IMR-90 (cell line): ENCODE measurements around the gene PRRX1. TPM values are rescaled to one million over a fixed set of nuclear protein-coding genes. Genes with fewer than 3 reads are reported as not detected.

Experiments used
- ATAC-seq: fragments of 200-7000 bp; cut with Tn5 transposase; 2 replicates; pipeline ENCODE4 v1.9.1; 2020; ENCODE audit warnings: low read depth, mild to moderate bottlenecking, moderate library complexity
- BruUV-seq: library from RNA; stranded (reverse); fragments of 400-500 nt; replicated peaks from 2 replicates; lab custom pipeline; 2021; lab: Mats Ljungman, UMichigan
- CTCF ChIA-PET: fragments of 300-600 bp; formaldehyde crosslinking; extraction: SDS; loops from one replicate; lab custom pipeline; 2021; ENCODE audit warnings: antibody characterized with exemption; lab: Yijun Ruan, JAX
- POLR2A ChIA-PET: fragments of 300-600 bp; sonication (Branson Sonifier 250); formaldehyde crosslinking; loops from one replicate; lab custom pipeline; 2022; ENCODE audit warnings: antibody characterized with exemption; ENCODE audit not compliant: unreplicated experiment; lab: Charles Lee
- DNase-seq: peaks from one replicate; pipeline ENCODE4 v3.0.0; 2013
- H2AFZ ChIP-seq: replicated peaks from 2 replicates; pipeline ENCODE3; 2013; ENCODE audit warnings: low read length, mild to moderate bottlenecking; ENCODE audit not compliant: poor library complexity
- H2AK5ac ChIP-seq: 2 replicates; pipeline ENCODE4 v1.6.1; 2013; ENCODE audit warnings: low read depth, low read length, inconsistent platforms
- H2AK9ac ChIP-seq: replicated peaks from 2 replicates; pipeline ENCODE3; 2013; ENCODE audit warnings: mild to moderate bottlenecking, low read depth, low read length, moderate library complexity; ENCODE audit not compliant: poor library complexity
- H2BK120ac ChIP-seq: 2 replicates; pipeline ENCODE4 v1.6.1; 2013; ENCODE audit warnings: low read depth, low read length, inconsistent platforms
- H2BK15ac ChIP-seq: 3 replicates; pipeline ENCODE4 v1.6.1; 2013; ENCODE audit warnings: low read depth, low read length, inconsistent platforms
- H2BK20ac ChIP-seq: 2 replicates; pipeline ENCODE4 v1.6.1; 2013; ENCODE audit warnings: low read depth, mild to moderate bottlenecking, inconsistent platforms, low read length, moderate library complexity
- H2BK5ac ChIP-seq: 2 replicates; pipeline ENCODE4 v1.6.1; 2013; ENCODE audit warnings: mild to moderate bottlenecking, low read depth, low read length, inconsistent platforms; ENCODE audit not compliant: poor library complexity, severe bottlenecking
- H3K14ac ChIP-seq: replicated peaks from 2 replicates; pipeline ENCODE4 v1.6.1; 2013; ENCODE audit warnings: low read depth, low read length, inconsistent platforms
- H3K18ac ChIP-seq: 2 replicates; pipeline ENCODE4 v1.6.1; 2013; ENCODE audit warnings: low read depth, low read length, control low read depth
- H3K23ac ChIP-seq: 2 replicates; pipeline ENCODE4 v1.6.1; 2013; ENCODE audit warnings: low read depth, low read length, inconsistent platforms
- H3K27ac ChIP-seq: 2 replicates; pipeline ENCODE4 v1.5.1; 2013; ENCODE audit warnings: mild to moderate bottlenecking, control low read depth, low read length; ENCODE audit not compliant: insufficient read depth
- H3K27me3 ChIP-seq: 2 replicates; pipeline ENCODE4 v1.6.1; 2013; ENCODE audit warnings: low read length; ENCODE audit not compliant: control insufficient read depth, insufficient read depth
- H3K36me3 ChIP-seq: 2 replicates; pipeline ENCODE4 v1.6.1; 2013; ENCODE audit warnings: low read length, mixed read lengths; ENCODE audit not compliant: control insufficient read depth, insufficient read depth
- H3K4ac ChIP-seq: 2 replicates; pipeline ENCODE4 v1.6.1; 2013; ENCODE audit warnings: low read depth, low read length, inconsistent platforms
- H3K4me1 ChIP-seq: 2 replicates; pipeline ENCODE4 v1.6.1; 2013; ENCODE audit warnings: low read length, mixed read lengths; ENCODE audit not compliant: control insufficient read depth, insufficient read depth
- H3K4me2 ChIP-seq: 2 replicates; pipeline ENCODE4 v1.6.1; 2013; ENCODE audit warnings: low read depth, mild to moderate bottlenecking, control low read depth, low read length, moderate library complexity
- H3K4me3 ChIP-seq: 2 replicates; pipeline ENCODE4 v1.5.1; 2013; ENCODE audit warnings: low read depth, mild to moderate bottlenecking, control low read depth, low read length, moderate library complexity; ENCODE audit not compliant: insufficient read depth
- H3K56ac ChIP-seq: 2 replicates; pipeline ENCODE4 v1.6.1; 2013; ENCODE audit warnings: low read length, inconsistent platforms; ENCODE audit not compliant: insufficient read depth; ENCODE audit errors: extremely low read depth
- H3K79me1 ChIP-seq, 2 experiments: 2 replicates each; pipeline ENCODE4 v1.6.1; 2013; ENCODE audit warnings: low read length in 2 of 2, inconsistent platforms in 1 of 2, low read depth in 1 of 2
- H3K9ac ChIP-seq: 2 replicates; pipeline ENCODE4 v1.6.1; 2013; ENCODE audit warnings: low read depth, low read length, control low read depth
- H3K9me1 ChIP-seq: 2 replicates; pipeline ENCODE4 v1.6.1; 2013; ENCODE audit warnings: low read length, inconsistent platforms; ENCODE audit not compliant: insufficient read depth
- H3K9me3 ChIP-seq: 2 replicates; pipeline ENCODE4 v1.6.1; 2013; ENCODE audit warnings: low read length; ENCODE audit not compliant: control insufficient read depth, insufficient read depth
- H4K20me1 ChIP-seq: 2 replicates; pipeline ENCODE4 v1.6.1; 2013; ENCODE audit warnings: low read length, inconsistent platforms; ENCODE audit not compliant: insufficient read depth
- H4K5ac ChIP-seq: 2 replicates; pipeline ENCODE4 v1.6.1; 2013; ENCODE audit warnings: mild to moderate bottlenecking, low read depth, low read length, control low read depth
- H4K8ac ChIP-seq, 2 experiments: 2 replicates each; pipeline ENCODE4 v1.6.1; 2013; ENCODE audit warnings: low read depth in 2 of 2, low read length in 2 of 2, control low read depth in 1 of 2, inconsistent platforms in 1 of 2
- H4K91ac ChIP-seq: 2 replicates; pipeline ENCODE4 v1.6.1; 2013; ENCODE audit warnings: low read depth, low read length, inconsistent platforms; ENCODE audit not compliant: insufficient read depth
- BHLHE40 ChIP-seq: fragments of 150-350 bp; IDR thresholded peaks from 2 replicates; pipeline ENCODE4 v1.6.1; 2016; ENCODE audit warnings: mild to moderate bottlenecking, low read depth, low read length
- NFE2L2 ChIP-seq: fragments of 150-350 bp; IDR thresholded peaks from 2 replicates; pipeline ENCODE4 v1.6.1; 2016; ENCODE audit warnings: low read depth, mild to moderate bottlenecking, low read length
- POLR2A ChIP-seq: IDR thresholded peaks from 2 replicates; pipeline ENCODE4 v1.6.1; 2012; ENCODE audit warnings: mild to moderate bottlenecking, low read depth, low read length
- RAD21 ChIP-seq: IDR thresholded peaks from 2 replicates; pipeline ENCODE4 v1.6.1; 2012; ENCODE audit warnings: low read length, improper control_type of control experiment
- RCOR1 ChIP-seq: IDR thresholded peaks from 2 replicates; pipeline ENCODE4 v1.6.1; 2012; ENCODE audit warnings: mild to moderate bottlenecking, low read length, improper control_type of control experiment; ENCODE audit not compliant: insufficient replicate concordance
- RFX5 ChIP-seq: IDR thresholded peaks from 2 replicates; pipeline ENCODE4 v1.8.0; 2012; ENCODE audit warnings: low read depth, mild to moderate bottlenecking, low read length, moderate library complexity
- SMC3 ChIP-seq: fragments of 150-350 bp; IDR thresholded peaks from 2 replicates; pipeline ENCODE4 v1.6.1; 2016; ENCODE audit warnings: low read depth, mild to moderate bottlenecking, antibody characterized with exemption, low read length, moderate library complexity
- WGBS, 2 experiments: methylation state at CpG; one replicate each; pipeline versions ENCODE4 v1.1.5 to v1.1.7; 2013; ENCODE audit warnings: missing lambda C conversion rate in 2 of 2; ENCODE audit not compliant: insufficient read length in 1 of 2; ENCODE audit errors: extremely low coverage in 2 of 2; 5-methylcytosine and 5-hydroxymethylcytosine counted together
- dilution Hi-C: fragments of 300-500 bp; cut with HindIII; formaldehyde crosslinking; loops from one replicate; pipeline ENCODE4 v1.14.3; 2018; ENCODE audit warnings: low sequenced_read_pairs; ENCODE audit not compliant: unreplicated experiment
- in situ Hi-C: fragments of 300-500 bp; cut with MboI; formaldehyde crosslinking; loops from 3 replicates; pipeline ENCODE4 v1.14.3; 2019; ENCODE audit warnings: low sequenced_read_pairs, inconsistent platforms, mixed read lengths
- intact Hi-C: fragments of 100-400 bp; cut with micrococcal nuclease; formaldehyde crosslinking; loops from 2 replicates; pipeline ENCODE4 v1.10.0; 2022
- polyA plus RNA-seq, 3 experiments: library from polyadenylated mRNA; depleted of rRNA; stranded (reverse); fragments of >200 nt; gene quantifications; 2 replicates each; pipeline ENCODE4 v1.2.3, GENCODE V29; 2012; ENCODE audit warnings: low replicate concordance in 1 of 3
- total RNA-seq: library from RNA; depleted of rRNA; stranded (reverse); fragments of >200 nt; gene quantifications from 2 replicates; pipeline ENCODE4 v1.2.3, GENCODE V29; 2012
- TF ChIP-seq, protein P1 (sequence below): fragments of 150-350 bp; IDR thresholded peaks from 2 replicates; pipeline ENCODE4 v1.6.1; 2016; ENCODE audit warnings: low read depth, mild to moderate bottlenecking, low read length, moderate library complexity, borderline replicate concordance

Gene PRRX1
- total and polyA plus RNA-seq, 2 of the 4 experiments (the other 2 are of a cell fraction): 50.0 to 65.4 TPM

DNA sequence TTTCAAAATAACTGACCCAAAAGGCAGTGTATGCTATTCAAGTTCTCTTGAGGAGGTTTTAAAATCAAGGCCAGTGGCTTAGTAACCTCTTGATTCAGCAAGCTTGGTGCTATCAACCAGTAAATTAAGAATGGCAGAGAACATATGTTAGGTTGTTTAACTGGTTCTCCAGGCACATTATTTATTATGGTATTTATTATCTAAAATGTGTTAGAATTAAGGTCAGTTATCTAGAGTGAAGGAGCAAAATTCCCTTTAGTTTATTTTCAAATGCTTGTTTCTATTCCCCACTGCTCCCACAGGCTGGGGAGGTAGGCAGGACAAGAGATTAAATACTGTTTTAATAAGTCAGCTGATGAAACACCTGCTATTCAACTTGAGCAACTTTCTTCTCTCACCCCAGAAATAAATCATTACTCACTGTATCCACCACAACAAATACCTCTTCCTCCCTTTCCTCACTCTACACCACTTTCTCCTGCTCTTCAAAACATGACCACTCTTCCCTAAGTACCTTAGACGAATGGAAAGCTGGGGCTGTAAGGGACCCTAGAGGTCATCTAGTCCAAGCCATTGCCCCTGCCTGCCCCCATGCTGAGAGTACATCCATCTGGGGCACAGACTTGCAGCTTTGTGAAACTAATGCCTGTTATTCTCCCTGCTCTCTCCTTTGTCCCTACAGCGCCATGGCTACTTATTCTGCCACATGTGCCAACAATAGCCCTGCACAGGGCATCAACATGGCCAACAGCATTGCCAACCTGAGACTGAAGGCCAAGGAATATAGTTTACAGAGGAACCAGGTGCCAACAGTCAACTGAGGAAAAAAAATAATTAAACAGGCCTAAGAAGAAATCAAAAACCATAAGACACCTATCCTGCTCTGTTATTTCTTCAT, 71.7 kb downstream of the PRRX1 start:
- DNase-seq (no peak), ATAC-seq (no peak)
- ChIA-PET CTCF (interaction anchor here (0.8 kb wide), 1 partner anchor 14 kb away, joined by 3 read pairs; no protein-coding TSS in a partner anchor), POLR2A (no interaction called here)
- Histone ChIP-seq H2AK5ac (peak overlapping the region; percentile 6; the same call in 1 of the 2 replicates), H3K36me3 (peaks cover 5% of the 10 kb centered on the region), H3K23ac (no peak overlapping the region; the same call in 1 of the 2 replicates), H3K4me1 (peaks cover 4% of the 10 kb centered on the region; the same call in 1 of the 2 replicates), H3K4me2 (no peak overlapping the region), H3K9ac (no peak overlapping the region), H3K27me3 (no peaks in the 10 kb centered on the region), H4K8ac (no peak overlapping the region), H2BK20ac (no peak overlapping the region), H3K14ac (no peak overlapping the region), H4K20me1 (no peaks in the 10 kb centered on the region), H3K9me3 (no peaks in the 10 kb centered on the region), H3K4me3 (no peak overlapping the region), H3K4ac (no peak overlapping the region; the same call in 1 of the 2 replicates), H4K91ac (no peak overlapping the region), H3K27ac (no peak overlapping the region), H2BK120ac (no peak overlapping the region), H3K9me1 (0 out of 2 replicates have a peak, but pooled peaks cover 2% of the 10 kb centered on the region), H3K79me1 (peaks cover 0 to 6% of the 10 kb centered on the region in 2 experiments; a peak in 3 of 4 replicates), H4K5ac (no peak overlapping the region), H2AK9ac (no peak overlapping the region), H2BK15ac (no peak overlapping the region), H3K18ac (no peak overlapping the region), H3K56ac (no peak overlapping the region), H2BK5ac (no peak overlapping the region), H2AFZ (no peak overlapping the region)
- no peak for TF ChIP-seq SMC3
- TF ChIP-seq BHLHE40: no peak
- TF ChIP-seq POLR2A: no peak
- TF ChIP-seq, protein P1, sequence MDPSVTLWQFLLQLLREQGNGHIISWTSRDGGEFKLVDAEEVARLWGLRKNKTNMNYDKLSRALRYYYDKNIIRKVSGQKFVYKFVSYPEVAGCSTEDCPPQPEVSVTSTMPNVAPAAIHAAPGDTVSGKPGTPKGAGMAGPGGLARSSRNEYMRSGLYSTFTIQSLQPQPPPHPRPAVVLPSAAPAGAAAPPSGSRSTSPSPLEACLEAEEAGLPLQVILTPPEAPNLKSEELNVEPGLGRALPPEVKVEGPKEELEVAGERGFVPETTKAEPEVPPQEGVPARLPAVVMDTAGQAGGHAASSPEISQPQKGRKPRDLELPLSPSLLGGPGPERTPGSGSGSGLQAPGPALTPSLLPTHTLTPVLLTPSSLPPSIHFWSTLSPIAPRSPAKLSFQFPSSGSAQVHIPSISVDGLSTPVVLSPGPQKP: no peak
- no peak for TF ChIP-seq NFE2L2
- no peak for TF ChIP-seq RFX5
- no peak for TF ChIP-seq RCOR1
- no peak for TF ChIP-seq RAD21
- intact Hi-C loops (no loop called here), in situ Hi-C loops (no loop called here), dilution Hi-C loops (no loop called here)
- no TSS peak for BruUV-seq
- WGBS, 2 experiments: 71% methylated on average over 1 of the region's 2 CpGs; no CpG with 5 or more reads in 1 of the 2 experiments
